Endothelial cell of umbilical vein (primary cell): ENCODE results near the gene PAPPA. TPM values are rescaled to one million over a fixed set of nuclear protein-coding genes. Genes with fewer than 3 reads are reported as not detected.

ENCODE experiments used
- BruUV-seq: library from RNA; stranded (reverse); fragments of 400-500 nt; replicated peaks from 2 replicates; lab custom pipeline; 2021; lab: Mats Ljungman, UMichigan
- CTCF ChIA-PET: fragments of 300-600, 350-600 bp; sonication (Branson Sonifier 250); formaldehyde crosslinking; loops from one replicate; lab custom pipeline; 2021; ENCODE audit warnings: antibody characterized with exemption, inconsistent platforms; lab: Charles Lee
- POLR2A ChIA-PET: fragments of 300-600, 350-600 bp; sonication (Branson Sonifier 250); formaldehyde crosslinking; loops from one replicate; lab custom pipeline; 2021; ENCODE audit warnings: antibody characterized with exemption, inconsistent platforms; lab: Charles Lee
- DNase-seq: peaks from one replicate; pipeline ENCODE4 v3.0.0-alpha.2; 2011; ENCODE audit warnings: low read depth, low spot score
- FAIRE-seq: peaks from 2 replicates; lab custom pipeline; 2011; peaks lifted over from hg19 to GRCh38; lab: Jason Lieb, UNC
- H2AFZ ChIP-seq: 2 replicates; pipeline ENCODE4 v1.6.0; 2012; ENCODE audit warnings: low read depth, low read length, control low read depth, inconsistent platforms
- H3K27ac ChIP-seq: 2 replicates; pipeline ENCODE4 v1.5.1; 2011; ENCODE audit warnings: low read depth, mild to moderate bottlenecking, control low read depth, low read length, moderate library complexity; ENCODE audit not compliant: insufficient read depth
- H3K27me3 ChIP-seq, 2 experiments: 2 replicates each; pipeline versions ENCODE4 v1.6.0 to v1.6.1; 2011; ENCODE audit warnings: low read length in 2 of 2, mixed read lengths in 1 of 2; ENCODE audit not compliant: control insufficient read depth in 2 of 2, insufficient read depth in 2 of 2
- H3K36me3 ChIP-seq, 2 experiments: 2 replicates in 1 of 2; 3 replicates in 1 of 2; pipeline ENCODE4 v1.5.1; 2011; ENCODE audit warnings: low read length in 2 of 2, mild to moderate bottlenecking in 1 of 2, moderate library complexity in 1 of 2; ENCODE audit not compliant: control insufficient read depth in 2 of 2, insufficient read depth in 2 of 2; ENCODE audit errors: extremely low read depth in 1 of 2
- H3K4me1 ChIP-seq: 3 replicates; pipeline ENCODE4 v1.5.1; 2011; ENCODE audit warnings: mild to moderate bottlenecking, low read length; ENCODE audit not compliant: control insufficient read depth, insufficient read depth; ENCODE audit errors: extremely low read depth
- H3K4me2 ChIP-seq: 2 replicates; pipeline ENCODE4 v1.6.1; 2011; ENCODE audit warnings: low read length, control low read depth, mixed read lengths; ENCODE audit not compliant: insufficient read depth
- H3K4me3 ChIP-seq, 3 experiments: fragments of 200-600 bp in 1 of 3; sonication (generic), shearing (Covaris generic) in 1 of 3; replicated peaks in 1 of 3; 2 replicates each; pipeline ENCODE4 v1.5.1; 2011 to 2016; ENCODE audit warnings: control low read depth in 3 of 3, low read length in 3 of 3, mild to moderate bottlenecking in 2 of 3, inconsistent platforms in 1 of 3, low read depth in 1 of 3, moderate library complexity in 1 of 3; ENCODE audit not compliant: insufficient read depth in 1 of 3
- H3K79me2 ChIP-seq: 2 replicates; pipeline ENCODE4 v1.6.0; 2012; ENCODE audit warnings: low read length, inconsistent platforms; ENCODE audit not compliant: control insufficient read depth, insufficient read depth
- H3K9ac ChIP-seq: replicated peaks from 2 replicates; pipeline ENCODE3; 2011; ENCODE audit warnings: low read length, control low read depth; ENCODE audit not compliant: insufficient read depth; ENCODE audit errors: extremely low read depth
- H3K9me1 ChIP-seq: replicated peaks from 3 replicates; pipeline ENCODE4 v1.6.0; 2011; ENCODE audit warnings: mild to moderate bottlenecking, low read length; ENCODE audit not compliant: control insufficient read depth, insufficient read depth; ENCODE audit errors: extremely low read depth
- H3K9me3 ChIP-seq: replicated peaks from 2 replicates; pipeline ENCODE4 v1.5.1; 2012; ENCODE audit warnings: low read length, inconsistent platforms; ENCODE audit not compliant: control insufficient read depth, insufficient read depth
- H4K20me1 ChIP-seq: replicated peaks from 2 replicates; pipeline ENCODE3; 2011; ENCODE audit warnings: mild to moderate bottlenecking, low read length; ENCODE audit not compliant: control insufficient read depth, insufficient read depth; ENCODE audit errors: extremely low read depth
- EZH2 ChIP-seq: IDR thresholded peaks from 2 replicates; pipeline ENCODE4 v1.6.1; 2012; ENCODE audit warnings: borderline replicate concordance, low read depth, mild to moderate bottlenecking, moderate library complexity, low read length, inconsistent platforms; ENCODE audit not compliant: severe bottlenecking
- FOS ChIP-seq: IDR thresholded peaks from 2 replicates; pipeline ENCODE4 v1.6.1; 2011; ENCODE audit warnings: mild to moderate bottlenecking, low read length, moderate library complexity, borderline replicate concordance; ENCODE audit not compliant: insufficient read depth
- GATA2 ChIP-seq: IDR thresholded peaks from 2 replicates; pipeline ENCODE4 v1.7.0; 2011; ENCODE audit warnings: low read depth, mild to moderate bottlenecking, moderate library complexity, mixed read lengths, low read length; ENCODE audit not compliant: insufficient read length, insufficient read depth
- JUN ChIP-seq: IDR thresholded peaks from 2 replicates; pipeline ENCODE4 v1.6.1; 2011; ENCODE audit warnings: borderline replicate concordance, low read depth; ENCODE audit not compliant: insufficient read length, insufficient read depth
- MYC ChIP-seq: IDR thresholded peaks from one replicate; pipeline ENCODE4 v1.6.1; 2011; ENCODE audit warnings: mild to moderate bottlenecking, low read depth, low read length
- POLR2A ChIP-seq: IDR thresholded peaks from 2 replicates; pipeline ENCODE4 v1.6.1; 2012; ENCODE audit warnings: low read depth, mild to moderate bottlenecking, control low read depth, low read length
- POLR2AphosphoS5 ChIP-seq: IDR thresholded peaks from 2 replicates; pipeline ENCODE4 v1.6.1; 2012; ENCODE audit warnings: low read depth, mild to moderate bottlenecking, control low read depth, low read length, moderate library complexity; ENCODE audit not compliant: insufficient read depth
- dilution Hi-C: fragments of 300-500 bp; cut with MboI; formaldehyde crosslinking; loops from one replicate; pipeline ENCODE4 v1.15.0; 2019; ENCODE audit warnings: low sequenced_read_pairs; ENCODE audit not compliant: extremely low pct_ligation_motif_present
- intact Hi-C: fragments of 100-400 bp; cut with micrococcal nuclease; formaldehyde crosslinking; loops from one replicate; pipeline ENCODE4 v1.10.0; 2022
- polyA plus RNA-seq, 4 experiments: library from polyadenylated mRNA; depleted of rRNA in 3 of 4; stranded (reverse) in 3 of 4; unstranded in 1 of 4; fragments of >200 nt; gene quantifications; 2 replicates each; pipeline versions ENCODE4 v1.2.1 to v1.2.3, GENCODE V29; 2011 to 2012; ENCODE audit warnings: missing spikeins in 1 of 4
- total RNA-seq: library from RNA; stranded (reverse); gene quantifications from 2 replicates; pipeline ENCODE4 v1.2.3, GENCODE V29; 2021
- TF ChIP-seq, protein P1 (sequence below), 2 donors: IDR thresholded peaks; 1 replicate in 1 of 2; 2 replicates in 1 of 2; pipeline ENCODE4 v1.5.1; 2011; ENCODE audit warnings: low read length in 2 of 2, mild to moderate bottlenecking in 2 of 2, moderate library complexity in 2 of 2, control low read depth in 1 of 2, inconsistent platforms in 1 of 2, low read depth in 1 of 2; ENCODE audit not compliant: insufficient read depth in 1 of 2; ENCODE audit errors: extremely low read depth in 1 of 2
- TF ChIP-seq, protein P2 (sequence below): IDR thresholded peaks from 2 replicates; pipeline ENCODE4 v1.6.1; 2011; ENCODE audit not compliant: insufficient read depth, insufficient read length

Gene PAPPA
- total and polyA plus RNA-seq, 2 donors (not counting 3 experiments of a cell fraction or from before 2014, with no cell fraction given): 0.13 to 0.41 TPM

DNA sequence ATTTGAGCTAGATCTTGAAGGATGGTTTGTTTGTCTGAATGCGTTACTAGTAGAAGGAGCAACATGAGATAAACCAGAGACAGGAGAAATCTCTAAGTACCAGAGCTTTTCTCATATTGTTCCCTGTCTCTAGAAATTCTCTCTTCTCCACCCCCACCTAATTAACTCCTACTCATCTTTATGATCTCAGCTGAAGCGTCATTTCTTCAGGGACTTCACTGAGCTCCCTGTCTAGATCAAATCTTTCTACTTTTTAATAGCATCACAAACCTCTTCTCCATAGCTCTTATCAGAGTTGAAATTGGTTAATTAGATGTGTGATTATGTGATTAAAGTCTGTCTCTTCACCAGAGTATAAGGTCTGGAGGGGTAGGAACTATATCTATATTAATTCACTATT, 226.2 kb downstream of the PAPPA start:
- ChIA-PET POLR2A (no interaction called here), CTCF (no interaction called here)
- H3K79me2 ChIP-seq: no peaks in the 10 kb centered on the region
- intact Hi-C loops (no loop called here), dilution Hi-C loops (no loop called here)
- FAIRE-seq: no peak
- no peak for TF ChIP-seq EZH2
- TF ChIP-seq JUN: no peak
- TF ChIP-seq, protein P1, sequence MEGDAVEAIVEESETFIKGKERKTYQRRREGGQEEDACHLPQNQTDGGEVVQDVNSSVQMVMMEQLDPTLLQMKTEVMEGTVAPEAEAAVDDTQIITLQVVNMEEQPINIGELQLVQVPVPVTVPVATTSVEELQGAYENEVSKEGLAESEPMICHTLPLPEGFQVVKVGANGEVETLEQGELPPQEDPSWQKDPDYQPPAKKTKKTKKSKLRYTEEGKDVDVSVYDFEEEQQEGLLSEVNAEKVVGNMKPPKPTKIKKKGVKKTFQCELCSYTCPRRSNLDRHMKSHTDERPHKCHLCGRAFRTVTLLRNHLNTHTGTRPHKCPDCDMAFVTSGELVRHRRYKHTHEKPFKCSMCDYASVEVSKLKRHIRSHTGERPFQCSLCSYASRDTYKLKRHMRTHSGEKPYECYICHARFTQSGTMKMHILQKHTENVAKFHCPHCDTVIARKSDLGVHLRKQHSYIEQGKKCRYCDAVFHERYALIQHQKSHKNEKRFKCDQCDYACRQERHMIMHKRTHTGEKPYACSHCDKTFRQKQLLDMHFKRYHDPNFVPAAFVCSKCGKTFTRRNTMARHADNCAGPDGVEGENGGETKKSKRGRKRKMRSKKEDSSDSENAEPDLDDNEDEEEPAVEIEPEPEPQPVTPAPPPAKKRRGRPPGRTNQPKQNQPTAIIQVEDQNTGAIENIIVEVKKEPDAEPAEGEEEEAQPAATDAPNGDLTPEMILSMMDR (IDR thresholded peaks at IDR 0.05; ENCODE audit: extremely low read depth in 1 of 2, insufficient read depth in 1 of 2, low read depth in 1 of 2, low read length in 2 of 2): no peak
- TF ChIP-seq FOS: no peak
- no peak for TF ChIP-seq POLR2A
- no peak for TF ChIP-seq POLR2AphosphoS5
- no peaks in the 10 kb centered on the region for H3K9me1 ChIP-seq
- no peak overlapping the region for H3K4me3 ChIP-seq
- DNase-seq: no peak
- no peak overlapping the region for H3K4me2 ChIP-seq
- H3K9ac ChIP-seq: no peak overlapping the region
- BruUV-seq: no TSS peak
- H3K4me1 ChIP-seq: no peaks in the 10 kb centered on the region
- no peaks in the 10 kb centered on the region for H3K27me3 ChIP-seq
- no peaks in the 10 kb centered on the region for H4K20me1 ChIP-seq
- no peaks in the 10 kb centered on the region for H3K9me3 ChIP-seq
- no peak overlapping the region for H2AFZ ChIP-seq
- no peaks in the 10 kb centered on the region for H3K36me3 ChIP-seq
- no peak overlapping the region for H3K27ac ChIP-seq

GRCh38 chr9:116380496-116380995, 227.0 kb downstream of the PAPPA start:
- CTCF ChIA-PET: no interaction called here
- Histone ChIP-seq H3K9ac (no peak overlapping the region), H3K36me3 (no peaks in the 10 kb centered on the region), H3K4me2 (no peak overlapping the region), H2AFZ (no peak overlapping the region), H3K27me3 (no peaks in the 10 kb centered on the region), H3K9me1 (no peaks in the 10 kb centered on the region), H3K4me3 (no peak overlapping the region), H3K4me1 (no peaks in the 10 kb centered on the region), H4K20me1 (no peaks in the 10 kb centered on the region), H3K27ac (no peak overlapping the region), H3K79me2 (no peaks in the 10 kb centered on the region), H3K9me3 (no peaks in the 10 kb centered on the region)
- no TSS peak for BruUV-seq
- DNase-seq (no peak), FAIRE-seq (no peak)
- TF ChIP-seq, protein P2, sequence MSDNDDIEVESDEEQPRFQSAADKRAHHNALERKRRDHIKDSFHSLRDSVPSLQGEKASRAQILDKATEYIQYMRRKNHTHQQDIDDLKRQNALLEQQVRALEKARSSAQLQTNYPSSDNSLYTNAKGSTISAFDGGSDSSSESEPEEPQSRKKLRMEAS: no peak
- TF ChIP-seq MYC: no peak
- TF ChIP-seq GATA2: no peak
- TF ChIP-seq POLR2A: no peak
- no peak for TF ChIP-seq FOS
- TF ChIP-seq, protein P1 (IDR thresholded peaks at IDR 0.05; ENCODE audit: extremely low read depth in 1 of 2, insufficient read depth in 1 of 2, low read depth in 1 of 2, low read length in 2 of 2): no peak
- TF ChIP-seq POLR2AphosphoS5: no peak
- intact Hi-C loops: no loop called here
- dilution Hi-C loops: no loop called here
- POLR2A ChIA-PET: no interaction called here
